Ramos (cell line): Measurements from ENCODE around the gene NDNF.

Experiments
- in situ Hi-C: fragments of 300-500 bp; cut with MboI; formaldehyde crosslinking; loops from one replicate; pipeline ENCODE4 v1.14.3; 2022; ENCODE audit warnings: low sequenced_read_pairs; ENCODE audit not compliant: unreplicated experiment

NDNF gene

GRCh38 chr4:121073004-121073435 lies 685 bp upstream of the NDNF start:
- in situ Hi-C loops, result no loop called here

- in situ Hi-C loops, result no loop called here
These were observed 603 bp downstream of the NDNF start for GRCh38 chr4:121071640-121072223.

GRCh38 chr4:121070696-121071639 lies 1.4 kb downstream of the NDNF start:
- in situ Hi-C loops, result no loop called here

- in situ Hi-C loops, result no loop called here
These were observed 2.1 kb downstream of the NDNF start for GRCh38 chr4:121070274-121070673.

- in situ Hi-C loops, result no loop called here
These were observed 2.9 kb downstream of the NDNF start for GRCh38 chr4:121069430-121069829.

- in situ Hi-C loops, result no loop called here
These were observed 7.9 kb downstream of the NDNF start for GRCh38 chr4:121064482-121064881.

GRCh38 chr4:121062521-121062920 lies 9.8 kb downstream of the NDNF start:
- in situ Hi-C loops, result no loop called here

GRCh38 chr4:121061861-121062260 lies 10.5 kb downstream of the NDNF start:
- in situ Hi-C loops, result no loop called here

- in situ Hi-C loops, result no loop called here
These were observed 11.1 kb downstream of the NDNF start for GRCh38 chr4:121061215-121061614.

GRCh38 chr4:121057466-121057922 lies 14.8 kb downstream of the NDNF start:
- in situ Hi-C loops, result no loop called here

- in situ Hi-C loops, result no loop called here
These were observed 16.3 kb downstream of the NDNF start for GRCh38 chr4:121056066-121056465.

GRCh38 chr4:121054373-121054772 lies 18.0 kb downstream of the NDNF start:
- in situ Hi-C loops, result no loop called here

GRCh38 chr4:121053601-121054143 lies 18.7 kb downstream of the NDNF start:
- in situ Hi-C loops, result no loop called here

GRCh38 chr4:121050300-121050699 lies 22.0 kb downstream of the NDNF start:
- in situ Hi-C loops, result no loop called here

GRCh38 chr4:121049072-121049599 lies 23.2 kb downstream of the NDNF start:
- in situ Hi-C loops, result no loop called here

- in situ Hi-C loops, result no loop called here
These were observed 24.2 kb downstream of the NDNF start for GRCh38 chr4:121048165-121048564.

- in situ Hi-C loops, result no loop called here
These were observed 30.8 kb downstream of the NDNF start for GRCh38 chr4:121041307-121042090.

GRCh38 chr4:121034017-121034416 lies 38.3 kb downstream of the NDNF start:
- in situ Hi-C loops, result no loop called here

- in situ Hi-C loops, result no loop called here
These were observed 41.6 kb downstream of the NDNF start for GRCh38 chr4:121030711-121031110.

- in situ Hi-C loops, result no loop called here
These were observed 42.2 kb downstream of the NDNF start for GRCh38 chr4:121030131-121030530.
